Mucosa of gallbladder (tissue), 1 donor: ENCODE results near the gene ZEB2. TPM values are rescaled to one million over a fixed set of nuclear protein-coding genes. Genes with fewer than 3 reads are reported as not detected.

Experiments used
- DNase-seq: peaks from one replicate; pipeline ENCODE4 v3.0.0-alpha.2; 2020; ENCODE audit warnings: low spot score
- total RNA-seq: library from RNA; stranded (reverse); gene quantifications from one replicate; pipeline ENCODE4 v1.2.1, GENCODE V29; 2021
- donor health status: DM: no; HTN: no; CAD: no.

The ZEB2 gene
- total RNA-seq, 1 donor from 2014 or later = 91.0 TPM

DNA sequence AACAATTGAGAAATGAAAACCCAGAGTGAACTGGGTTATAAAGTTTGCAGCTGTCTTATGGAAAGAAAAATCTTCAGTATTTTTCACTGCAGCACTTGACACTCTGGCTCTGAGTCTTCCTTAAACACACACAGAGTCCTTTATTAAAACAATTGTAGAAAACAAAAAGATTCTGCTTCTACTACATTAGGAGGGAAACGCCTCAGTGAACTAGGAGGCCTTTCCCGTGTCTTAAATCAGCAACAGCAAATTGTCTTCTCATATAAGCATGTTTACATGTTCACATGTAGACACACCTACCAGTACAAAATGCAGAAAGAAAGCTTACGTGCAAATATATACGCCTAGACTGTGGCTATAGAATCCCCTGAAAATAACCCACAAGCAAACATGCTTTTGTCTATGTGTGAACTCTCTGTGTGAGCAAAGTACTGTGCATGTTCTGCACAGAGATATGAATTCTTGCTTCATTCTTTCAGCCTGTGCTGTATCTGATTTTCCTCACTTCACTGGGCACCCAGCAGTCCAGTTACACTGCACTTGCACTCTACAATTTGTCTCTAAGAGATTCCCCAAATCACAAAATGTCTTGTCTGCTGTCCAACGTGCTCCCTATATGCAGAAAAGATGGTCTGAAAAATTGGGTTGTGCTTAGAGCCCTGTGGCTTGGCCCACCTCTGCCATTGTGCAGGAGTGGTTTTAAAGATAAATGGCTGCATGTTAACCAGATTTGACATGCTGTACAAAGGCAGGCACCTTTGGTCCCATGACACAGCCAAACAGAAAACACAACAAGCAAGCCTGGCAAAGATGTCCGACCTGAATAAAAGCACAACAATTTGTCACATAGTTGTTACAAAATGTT is 24.5 kb downstream of the ZEB2 start:
- no peak for DNase-seq

DNA sequence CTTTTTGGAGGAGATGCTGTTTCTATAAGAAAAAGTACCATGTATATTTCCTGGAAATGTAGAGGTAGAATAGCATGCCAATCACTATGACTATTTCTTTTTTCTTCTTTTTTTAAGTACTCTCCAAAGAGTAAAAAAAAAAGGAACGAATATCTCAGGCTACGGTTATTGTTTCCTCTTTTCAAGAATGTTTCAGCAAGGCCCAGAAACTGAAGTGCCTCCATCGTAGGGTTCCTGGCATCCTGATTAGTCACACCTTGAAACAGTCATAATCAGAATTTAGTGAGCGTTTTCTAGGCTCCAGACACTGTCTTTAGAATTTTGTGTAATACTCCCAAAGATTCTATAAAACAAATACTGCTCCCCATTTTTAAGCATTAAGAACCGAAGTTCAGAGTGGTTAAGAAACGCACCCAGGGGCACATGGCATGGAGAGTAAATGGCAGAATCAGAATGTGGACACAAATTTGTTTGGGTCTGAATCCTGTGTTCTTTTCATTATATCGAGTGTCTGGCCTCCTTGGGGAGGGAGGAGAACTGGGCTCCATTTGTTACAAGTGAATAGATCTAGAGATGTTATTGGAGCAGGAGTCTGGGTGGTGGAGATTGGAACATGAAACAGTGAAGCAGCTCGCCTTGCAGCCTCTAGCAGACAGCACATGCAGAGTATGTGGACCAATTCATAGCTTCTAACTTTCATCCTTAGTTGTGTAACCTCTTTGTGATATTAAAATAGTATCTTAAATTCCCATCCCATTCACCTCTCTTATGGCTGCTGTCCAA is 26.7 kb downstream of the ZEB2 start:
- no peak for DNase-seq

DNA sequence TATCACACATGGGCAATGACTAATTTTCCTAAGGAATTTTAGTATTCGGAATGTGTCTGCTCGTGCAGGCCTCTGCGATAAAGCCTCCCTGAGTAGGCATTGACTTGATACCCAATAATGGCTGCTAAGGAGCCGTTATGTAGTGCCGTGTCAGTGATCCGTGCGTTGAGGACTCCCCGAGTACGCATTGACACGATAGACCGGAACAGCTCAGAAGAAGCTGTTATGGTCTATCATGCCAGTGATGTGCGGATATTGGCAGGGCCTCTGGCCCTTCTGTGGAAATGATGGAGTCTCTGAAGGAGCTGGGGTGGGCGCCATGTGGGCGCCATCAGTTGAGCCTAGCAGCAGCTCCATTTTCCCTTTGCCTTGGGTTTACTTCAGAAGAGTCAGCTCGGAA is 29.1 kb downstream of the ZEB2 start:
- no peak for DNase-seq

DNA sequence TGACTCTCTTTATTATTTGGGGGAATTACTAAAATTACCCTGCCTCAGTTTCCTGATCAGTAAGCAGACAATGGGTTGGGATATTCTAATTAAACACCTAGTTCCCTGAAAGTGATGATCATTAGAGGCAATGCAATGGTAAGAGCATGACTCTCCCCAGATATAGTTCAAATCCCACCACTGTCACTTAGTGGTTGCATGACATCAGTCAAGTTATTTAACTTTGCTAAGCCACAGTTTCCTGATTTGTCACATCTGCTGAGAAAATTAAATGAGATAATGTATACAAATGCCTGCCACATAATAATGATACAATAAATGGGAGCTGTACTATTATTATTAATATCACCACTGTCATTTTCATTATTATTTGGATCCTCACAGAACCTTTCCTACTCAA is 29.9 kb downstream of the ZEB2 start:
- DNase-seq = no peak

DNA sequence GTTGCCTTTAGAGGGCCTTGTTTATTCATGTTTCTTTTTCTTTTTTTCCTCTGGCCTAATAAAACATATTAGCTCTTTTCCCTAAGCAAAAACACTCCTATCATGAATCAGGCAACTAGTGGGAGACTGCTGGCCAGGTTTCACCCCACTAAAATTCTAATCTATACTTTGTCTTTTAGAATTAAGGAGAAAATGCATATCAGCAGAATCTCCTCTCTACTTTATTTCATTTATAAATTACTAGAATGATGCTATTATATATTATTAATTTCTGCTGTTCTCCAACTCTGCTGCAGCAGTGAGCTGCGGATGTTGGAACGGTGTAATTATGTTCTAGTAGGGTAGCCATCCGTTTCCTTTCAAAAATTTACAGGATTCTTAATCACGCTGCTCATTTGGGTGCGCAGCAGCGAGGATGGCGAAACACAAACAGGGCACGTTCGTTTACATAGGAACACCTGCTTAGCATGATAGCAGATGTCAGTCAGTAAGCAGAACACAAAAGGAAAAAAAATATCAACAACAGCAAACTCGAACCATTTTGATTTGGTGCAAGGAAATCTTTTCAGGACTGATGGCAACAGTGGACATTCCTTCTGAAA is 30.5 kb downstream of the ZEB2 start:
- no peak for DNase-seq

DNA sequence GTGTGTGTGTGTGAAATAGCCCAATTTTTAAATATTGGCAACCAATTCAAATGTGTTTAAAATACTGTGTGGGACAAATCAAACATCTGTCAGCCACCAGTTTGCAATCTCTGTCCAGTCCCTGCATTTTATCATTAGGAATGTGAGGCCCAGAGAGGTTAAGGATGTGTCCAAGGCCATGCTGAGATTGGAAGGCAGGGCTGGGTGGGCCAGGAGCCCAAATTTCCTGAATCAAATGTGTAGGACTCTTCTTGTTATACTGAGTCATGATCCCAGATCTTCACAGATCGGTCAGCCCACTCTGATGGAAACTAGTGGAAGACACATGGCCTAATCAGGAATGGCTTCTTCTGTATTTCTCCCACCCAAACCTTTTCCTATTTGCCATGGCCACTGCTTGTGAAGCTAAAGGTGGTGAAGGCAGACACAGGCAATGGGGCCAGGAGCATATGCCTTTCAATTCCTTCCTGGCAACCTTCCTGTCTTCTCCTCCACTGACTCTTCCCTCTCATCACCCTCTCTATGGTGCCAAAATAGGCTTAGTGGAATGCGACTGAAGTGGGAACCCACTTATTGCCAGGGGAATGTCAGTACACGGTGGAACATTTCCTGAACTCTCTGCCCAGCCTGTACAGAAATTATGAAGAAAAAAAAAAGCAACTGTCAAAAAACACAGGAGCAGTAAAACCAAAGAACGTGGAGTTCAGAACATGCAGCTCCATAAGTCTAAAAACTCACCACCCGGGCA is 35.5 kb downstream of the ZEB2 start:
- DNase-seq = no peak

DNA sequence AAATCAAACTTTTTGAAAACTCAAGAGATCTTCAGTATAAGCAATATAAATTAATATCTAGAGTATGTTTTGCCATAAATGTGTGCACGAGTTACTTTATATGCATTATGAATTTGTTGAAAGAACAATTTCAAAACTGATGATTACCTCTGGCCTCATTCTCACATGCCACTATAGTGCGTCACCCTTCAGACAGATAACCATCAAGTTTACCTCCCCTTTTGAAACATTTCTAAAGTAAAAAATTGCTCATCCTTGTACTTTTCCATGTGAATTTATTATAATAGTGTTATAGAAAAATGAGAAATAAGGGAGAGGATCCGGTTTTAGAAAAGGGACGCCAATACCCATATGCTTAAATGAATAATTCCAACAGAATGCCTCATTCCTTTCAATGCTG is 38.3 kb downstream of the ZEB2 start:
- DNase-seq = no peak

DNA sequence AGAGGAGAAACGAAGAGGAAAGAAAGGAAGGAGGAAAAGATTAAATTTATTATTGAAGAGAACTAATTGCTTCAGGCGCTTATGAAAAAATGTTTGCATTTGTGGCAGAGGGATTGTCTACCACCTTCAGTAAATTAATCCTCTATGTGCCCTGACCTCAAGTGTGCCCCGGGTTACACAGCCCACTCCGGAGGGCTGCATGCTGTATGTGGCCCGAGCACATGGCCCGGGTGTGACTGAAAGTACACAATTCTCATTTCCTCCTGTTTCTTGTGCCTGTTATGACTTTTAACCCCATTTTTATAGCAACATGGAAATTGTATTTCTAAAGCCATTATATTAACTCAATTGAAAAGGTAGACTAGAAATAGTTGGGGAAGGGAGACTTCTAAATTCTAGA is 38.8 kb downstream of the ZEB2 start:
- DNase-seq = no peak

DNA sequence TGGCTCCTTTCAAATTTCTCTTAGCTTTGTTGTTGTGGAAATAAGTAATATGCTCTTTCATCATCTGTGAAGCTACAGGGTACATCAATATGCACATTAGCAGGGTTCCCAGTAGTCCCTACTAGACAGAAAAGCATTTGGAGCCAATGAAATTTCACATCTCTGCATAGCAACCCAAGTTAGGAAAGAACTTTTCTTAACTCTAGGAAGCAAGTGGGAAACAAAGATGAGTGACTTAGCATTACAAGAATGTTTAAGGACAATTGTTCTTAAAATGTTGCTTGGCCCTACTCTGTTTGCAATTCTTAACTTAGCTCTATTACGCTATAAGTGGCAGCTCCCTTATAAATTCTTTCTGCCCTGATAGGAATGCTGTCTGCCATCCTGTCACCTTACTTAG is 39.6 kb downstream of the ZEB2 start:
- no peak for DNase-seq

DNA sequence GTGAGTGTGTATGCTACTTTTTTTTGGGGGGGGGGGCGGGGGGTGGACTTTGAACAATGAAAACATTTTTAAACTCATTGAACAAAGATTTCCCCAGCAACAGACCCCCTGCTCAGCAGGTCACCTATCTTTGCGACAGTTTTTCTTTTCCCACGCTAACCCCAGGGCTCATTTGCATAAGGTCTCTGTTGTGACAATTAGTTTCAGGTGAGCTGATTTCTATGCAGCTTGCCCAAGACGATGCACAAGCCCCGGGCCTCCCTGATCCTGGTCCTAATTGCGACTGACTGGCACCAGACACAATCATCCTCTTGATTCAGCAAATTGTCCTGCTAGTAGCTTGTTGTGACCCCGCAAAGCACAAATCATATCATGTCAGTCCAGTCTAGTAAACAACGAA is 40.3 kb downstream of the ZEB2 start:
- DNase-seq = no peak

DNA sequence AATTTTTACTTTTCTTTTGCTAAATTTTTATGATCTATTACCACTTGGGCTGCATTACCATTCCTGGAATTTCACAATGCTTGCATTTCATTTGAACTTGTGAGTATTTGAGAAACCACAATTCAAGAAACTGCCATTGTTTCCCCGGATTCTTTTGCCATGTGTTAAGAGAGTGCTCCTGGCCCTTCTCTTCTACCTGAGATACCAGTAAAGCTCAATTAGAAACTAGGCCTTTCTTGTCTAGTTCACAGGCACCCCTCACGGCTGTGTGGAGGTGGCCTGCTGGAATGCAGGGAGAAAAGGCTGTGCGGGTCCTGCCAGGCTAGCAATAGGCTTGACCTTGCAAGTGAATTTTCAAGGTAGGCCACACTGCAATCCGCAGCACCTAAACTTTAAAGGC is 40.8 kb downstream of the ZEB2 start:
- no peak for DNase-seq

DNA sequence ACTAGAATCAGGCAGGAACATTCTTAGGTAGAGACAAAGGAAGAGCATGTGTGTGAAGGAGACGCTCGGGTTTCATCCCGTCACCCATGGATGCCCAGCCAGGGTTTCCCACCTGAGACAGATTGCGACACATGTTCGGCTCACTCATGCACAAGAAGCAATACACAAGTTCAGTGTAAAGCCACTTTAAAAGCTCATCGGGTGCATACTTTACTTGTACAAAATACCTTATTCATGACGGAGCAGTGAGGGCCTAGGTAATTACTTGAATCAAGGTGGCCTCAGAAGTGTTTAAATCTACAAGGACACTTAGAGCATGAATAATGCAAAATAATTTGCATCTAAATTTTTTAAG is 42.0 kb downstream of the ZEB2 start:
- no peak for DNase-seq

DNA sequence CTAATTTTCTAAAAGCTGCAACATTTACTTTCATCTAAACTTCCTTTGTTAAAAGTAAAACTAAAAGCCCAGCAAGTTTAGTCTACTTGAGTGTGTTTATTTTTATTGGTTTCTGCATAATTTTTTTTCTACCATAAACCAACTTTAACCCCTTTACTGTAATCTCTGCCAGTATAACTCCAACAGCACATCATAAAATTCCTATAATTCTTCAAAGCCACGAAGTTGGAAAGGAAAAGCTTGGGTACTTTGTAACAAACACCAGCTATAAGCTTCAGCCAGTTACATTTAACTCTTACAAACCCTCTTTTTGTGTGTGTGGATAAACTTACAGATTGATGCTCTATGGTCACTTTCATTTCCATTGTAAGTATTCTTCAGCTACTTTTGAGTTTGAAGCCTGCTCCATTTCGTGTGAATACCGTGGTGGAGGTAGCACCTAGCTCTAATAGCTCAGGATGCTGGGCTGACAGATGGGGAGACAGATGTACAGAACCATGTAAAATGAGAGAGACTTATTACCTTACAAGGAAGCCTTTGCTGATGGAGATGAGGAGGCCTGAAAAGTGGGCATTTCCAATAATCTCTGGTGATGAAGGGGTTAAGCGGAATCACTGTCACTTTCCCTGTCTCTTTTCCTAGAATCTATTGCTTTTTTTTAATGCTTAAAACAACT is 42.5 kb downstream of the ZEB2 start:
- DNase-seq = no peak

DNA sequence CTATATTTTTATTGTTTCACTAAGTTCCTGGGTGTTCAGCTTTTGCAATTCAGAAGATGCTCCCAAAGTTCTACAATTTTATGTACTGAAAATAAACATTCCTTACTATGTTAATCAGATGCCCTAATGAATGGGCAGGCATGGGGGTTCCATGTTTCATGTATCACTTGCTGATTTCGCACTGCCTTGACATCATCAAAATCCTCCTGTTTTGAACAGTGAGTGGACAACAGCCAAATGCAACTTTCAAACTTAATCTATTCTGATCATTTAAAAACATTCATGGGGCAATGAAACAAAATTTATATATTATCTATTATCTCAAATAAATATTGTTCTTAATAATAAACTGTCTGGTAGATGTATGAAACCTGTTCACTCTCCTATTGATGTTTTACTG is 43.2 kb downstream of the ZEB2 start:
- DNase-seq = no peak

DNA sequence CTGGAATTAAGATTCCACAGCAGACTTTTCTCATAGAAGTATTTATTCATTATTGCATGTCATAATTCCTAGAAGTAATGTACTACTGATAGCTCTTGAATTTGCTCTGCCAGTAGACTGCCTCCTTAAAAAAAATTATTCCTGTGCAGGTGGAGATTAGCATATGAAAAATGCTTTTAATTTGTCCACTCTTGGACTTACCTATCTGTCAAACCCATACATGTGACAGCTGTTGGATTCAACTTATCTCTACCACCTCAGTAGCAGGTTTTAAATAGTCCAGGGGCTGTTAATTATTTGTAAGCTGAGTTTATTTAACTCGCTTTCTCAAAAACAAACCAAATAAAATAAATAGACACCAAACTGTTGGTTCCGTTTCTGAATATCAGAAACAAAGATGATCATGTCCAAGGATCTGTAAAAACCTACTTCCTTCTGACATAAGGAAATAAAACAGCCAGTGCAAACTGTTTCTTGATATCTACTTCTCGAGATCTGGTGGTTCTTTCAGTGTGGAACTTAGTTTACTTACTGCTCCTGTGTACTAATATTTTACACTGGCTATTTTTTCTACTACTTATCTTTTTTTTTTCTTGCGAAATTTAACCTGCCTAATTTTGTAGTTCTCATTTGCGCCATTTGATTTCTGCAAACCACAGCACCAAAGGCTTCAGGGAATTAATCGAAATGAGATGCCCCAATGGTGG is 44.2 kb downstream of the ZEB2 start:
- DNase-seq = no peak

DNA sequence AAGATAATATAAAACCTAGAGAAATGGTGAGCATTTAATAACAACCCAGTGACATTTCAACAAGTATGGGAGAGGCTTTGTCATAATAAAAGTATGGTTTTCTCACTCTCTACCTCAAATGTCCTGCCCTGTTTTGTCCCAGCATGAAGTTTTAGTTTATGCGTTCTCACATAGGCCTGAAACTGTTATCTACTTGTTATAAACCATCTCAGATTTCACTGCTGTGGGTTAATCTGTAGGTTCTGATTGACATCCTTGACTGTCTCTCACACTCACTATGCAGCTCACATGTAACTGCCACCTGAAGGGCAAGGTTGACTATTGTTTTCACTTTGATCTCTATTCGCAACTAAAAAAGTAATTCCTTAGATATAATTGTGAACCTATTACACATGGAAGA is 44.9 kb downstream of the ZEB2 start:
- no peak for DNase-seq

DNA sequence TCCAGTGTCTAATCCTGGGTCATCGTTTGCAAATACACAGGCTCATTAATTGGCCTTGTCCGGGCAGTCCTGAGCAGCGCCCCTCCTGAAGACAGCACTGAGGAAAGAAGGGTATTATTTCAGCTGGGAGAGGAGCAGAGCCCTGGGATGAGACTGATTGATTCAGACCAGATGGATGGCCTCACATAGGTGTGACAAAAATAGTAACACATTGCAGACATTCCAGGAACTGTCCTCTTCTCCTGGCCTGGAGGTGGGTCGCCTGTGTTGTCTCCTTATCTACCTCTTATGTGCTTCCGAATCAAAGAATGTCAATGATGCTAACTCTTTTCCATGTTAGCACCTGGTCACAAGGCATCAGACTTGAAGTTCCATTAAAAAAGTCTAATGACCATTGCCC is 45.9 kb downstream of the ZEB2 start:
- no peak for DNase-seq

DNA sequence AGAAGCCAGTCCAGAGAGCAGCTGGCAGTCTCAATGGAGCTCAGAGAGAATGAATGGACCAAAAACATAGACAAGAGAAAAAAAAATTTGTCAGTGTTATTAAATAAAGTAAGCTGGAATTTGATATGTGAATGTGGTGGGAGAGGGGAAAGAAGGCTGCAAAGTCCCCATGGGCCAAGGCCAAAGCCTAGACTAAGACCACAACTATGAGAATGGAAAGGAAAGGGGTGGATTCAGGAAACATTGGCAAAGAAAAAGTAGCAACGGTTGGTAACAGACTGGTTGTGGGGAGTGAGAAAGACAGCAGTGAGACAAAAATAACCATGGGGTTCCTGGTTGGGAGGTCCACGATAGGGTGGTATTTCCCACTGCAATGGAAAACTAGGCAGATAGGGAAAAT is 47.0 kb downstream of the ZEB2 start:
- no peak for DNase-seq

DNA sequence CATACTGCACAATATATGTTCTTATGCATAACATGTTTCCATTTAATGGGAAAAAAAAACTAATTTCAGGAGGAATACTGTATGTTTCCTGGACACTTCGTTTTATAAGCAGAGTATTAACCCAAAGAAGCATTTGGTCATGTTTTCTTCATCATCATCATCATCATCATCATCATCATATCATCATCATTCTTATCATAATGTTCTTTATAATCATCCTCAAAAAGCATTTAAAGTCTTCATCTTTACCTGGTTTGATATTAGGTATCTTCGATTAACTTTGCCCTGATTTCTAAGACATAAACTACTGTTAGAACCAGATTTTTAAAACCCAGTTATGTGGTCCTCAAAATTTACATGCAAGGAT is 47.9 kb downstream of the ZEB2 start:
- DNase-seq = no peak

DNA sequence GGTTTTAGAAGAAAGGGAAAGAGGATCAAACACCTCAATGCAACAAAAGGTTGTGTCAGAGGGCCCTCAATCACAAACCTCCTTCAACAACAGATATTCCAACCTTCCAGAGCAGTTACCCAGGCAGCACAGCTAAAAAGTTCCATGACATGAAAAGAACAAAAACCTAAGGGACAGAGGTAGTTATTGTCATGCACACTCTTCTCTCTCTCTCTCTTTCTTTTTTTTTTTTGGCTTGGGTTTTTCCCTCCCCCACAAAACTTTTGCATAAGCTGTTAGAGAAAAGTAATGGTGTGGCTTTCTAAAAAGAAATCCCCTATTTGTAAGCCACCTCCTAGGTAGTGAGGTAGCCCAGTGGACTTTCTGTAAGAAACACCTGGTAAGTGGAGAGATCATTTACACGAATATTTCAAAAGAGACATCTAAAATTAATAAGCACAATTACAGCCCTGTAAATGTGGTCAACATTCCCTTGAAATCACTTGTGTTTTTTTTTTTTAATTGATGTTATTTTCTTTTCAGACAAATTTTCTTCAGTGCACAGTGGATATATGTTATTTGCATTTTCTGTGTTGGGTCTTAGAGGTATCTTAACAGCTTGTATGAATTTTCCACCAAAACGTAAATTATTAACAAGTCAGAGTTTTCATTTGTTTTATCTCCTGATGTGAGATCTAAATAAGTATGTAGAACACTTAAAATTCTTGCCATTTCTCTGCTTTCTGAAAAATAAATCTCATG is 48.4 kb downstream of the ZEB2 start:
- DNase-seq = no peak
